ENCODE data around the gene MMD.
"Not testable (repeated sequence)": the region's sequence is repeated elsewhere in the genome, so short reads cannot be mapped to it uniquely, and the experiment has no call there.

The MMD gene

GRCh38 chr17:55395803-55396505, 25.7 kb downstream of the MMD start:
- DNase-seq (ENCODE audit: low read depth in 3 of 3, low spot score in 1 of 3) = no peak

GRCh38 chr17:55394357-55395021, 27.1 kb downstream of the MMD start:
- DNase-seq (ENCODE audit: low read depth in 3 of 3, low spot score in 1 of 3) = no peak

GRCh38 chr17:55391764-55392467, 29.7 kb downstream of the MMD start:
- no peak for DNase-seq (ENCODE audit: low read depth in 3 of 3, low spot score in 1 of 3)

GRCh38 chr17:55391244-55391757, 30.3 kb downstream of the MMD start:
- DNase-seq (ENCODE audit: low read depth in 3 of 3, low spot score in 1 of 3) = no peak

DNA sequence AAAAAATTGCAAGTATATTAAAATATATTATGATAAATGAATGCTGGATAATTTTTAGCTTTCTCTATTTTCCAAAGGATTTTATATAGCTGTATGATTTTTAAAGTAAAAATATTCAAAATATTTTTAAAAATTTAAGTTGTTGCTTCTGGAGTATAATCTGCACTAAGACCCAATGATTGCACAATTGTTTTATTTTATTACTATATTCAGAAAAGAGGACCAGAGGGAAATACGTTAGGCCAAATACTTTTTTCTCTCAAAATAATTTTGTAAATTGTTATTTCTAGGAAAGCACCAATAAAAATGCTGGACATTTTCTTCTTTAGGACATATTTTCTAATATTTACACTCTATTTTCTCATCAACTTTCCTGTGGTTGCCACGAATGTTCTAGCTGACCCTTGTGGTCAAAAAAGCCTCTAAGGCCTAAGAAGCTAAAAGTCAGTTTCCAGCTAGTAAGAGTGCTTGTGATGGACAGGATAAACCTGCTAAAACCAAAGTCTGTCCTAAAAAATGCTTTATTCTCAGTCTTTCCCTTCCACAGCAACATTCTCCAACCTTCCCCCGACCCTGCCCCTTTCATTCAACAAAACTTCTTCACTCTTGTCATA, 31.2 kb downstream of the MMD start:
- no peak for DNase-seq (ENCODE audit: low read depth in 3 of 3, low spot score in 1 of 3)

DNA sequence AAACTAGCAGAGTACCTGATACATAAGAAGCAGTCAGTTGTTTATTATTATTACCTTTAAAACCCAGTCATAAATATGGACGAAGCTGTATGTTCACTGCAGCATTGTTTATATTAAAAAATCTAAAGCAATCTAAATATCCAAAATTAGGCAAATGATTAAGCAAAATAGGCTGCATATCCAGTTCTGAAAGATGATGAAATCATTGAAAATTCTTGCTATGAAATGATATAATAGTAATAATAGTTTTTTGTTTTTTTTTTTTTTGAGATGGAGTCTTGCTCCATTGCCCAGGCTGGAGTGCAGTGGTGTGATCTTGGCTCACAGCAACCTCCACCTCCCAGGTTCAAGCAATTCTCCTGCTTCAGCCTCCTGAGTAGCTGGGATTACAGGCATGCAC, 31.9 kb downstream of the MMD start:
- DNase-seq (ENCODE audit: low read depth in 3 of 3, low spot score in 1 of 3) = not testable (repeated sequence)

DNA sequence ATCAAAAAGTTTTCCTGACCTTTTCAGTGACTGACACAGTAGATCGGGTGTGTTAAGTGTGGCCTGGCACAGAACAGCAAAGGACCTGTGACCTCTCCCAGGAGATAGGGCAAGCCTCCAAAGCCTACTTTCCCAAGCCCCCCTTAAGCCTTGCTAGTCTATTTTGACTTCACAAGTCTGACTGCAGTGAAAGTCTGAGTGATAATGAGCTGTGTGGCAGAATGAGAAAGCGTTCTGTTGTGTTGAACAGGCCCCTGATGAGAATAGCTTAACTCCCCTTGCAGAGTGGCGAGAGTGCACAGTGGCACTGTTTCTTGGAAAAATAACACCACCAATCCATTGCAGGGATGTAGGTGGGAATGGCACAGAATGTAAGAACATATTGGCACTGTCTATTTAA, 32.8 kb downstream of the MMD start:
- no peak for DNase-seq (ENCODE audit: low read depth in 3 of 3, low spot score in 1 of 3)

DNA sequence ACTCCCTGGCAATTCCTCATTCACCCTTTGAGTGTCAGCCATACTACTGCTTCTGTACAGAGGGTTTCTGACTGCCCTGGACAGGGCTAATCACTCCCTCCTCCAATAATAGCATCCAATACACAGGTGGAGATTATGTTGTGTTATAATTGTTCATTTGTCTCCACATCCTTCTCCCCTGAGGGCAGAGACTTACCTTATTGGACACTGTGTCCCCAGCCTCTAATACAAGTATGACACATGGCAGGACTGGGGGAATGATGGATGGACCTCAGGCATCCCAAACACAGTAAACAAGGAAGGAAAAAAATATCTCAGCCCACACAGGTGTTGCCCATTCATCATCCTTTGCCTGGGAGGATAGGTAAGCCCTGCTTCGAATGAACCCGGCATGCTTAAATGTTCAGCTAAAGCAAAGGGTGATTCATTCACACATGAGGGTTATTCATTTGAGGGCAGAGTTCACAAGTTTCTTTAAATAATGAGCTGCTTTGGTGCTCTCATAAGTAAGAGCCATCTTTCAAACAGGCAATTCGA, 34.8 kb downstream of the MMD start:
- no peak for DNase-seq (ENCODE audit: low read depth in 3 of 3, low spot score in 1 of 3)

DNA sequence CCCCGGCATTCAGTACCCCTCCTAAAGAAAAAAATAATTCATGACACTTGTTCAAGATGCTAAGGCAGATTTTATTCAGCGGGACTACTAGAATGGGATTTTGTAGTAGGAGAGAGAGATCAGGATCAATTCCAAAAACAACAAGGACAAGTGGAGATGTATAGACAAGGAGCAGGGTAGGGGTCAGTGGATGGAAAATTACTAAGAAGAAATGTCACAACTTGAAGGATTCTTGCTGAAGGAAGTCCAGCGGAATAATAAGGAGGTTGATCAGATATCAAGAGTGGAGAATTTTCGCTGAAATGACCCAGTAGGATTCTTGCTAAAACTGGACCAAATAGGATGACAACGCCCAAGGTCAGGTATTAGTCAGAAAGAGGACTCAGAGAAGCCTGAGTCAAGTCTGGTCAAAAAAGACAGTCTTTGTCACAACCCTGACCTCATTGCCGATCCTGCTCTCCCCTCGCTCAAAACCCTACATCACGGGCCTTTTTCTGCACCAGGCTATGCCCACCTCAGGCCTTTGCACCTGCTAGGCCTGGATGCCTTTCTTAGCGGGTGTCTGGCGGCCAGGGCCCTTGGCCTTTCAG, 36.9 kb downstream of the MMD start:
- DNase-seq (ENCODE audit: low read depth in 3 of 3, low spot score in 1 of 3) = no peak

GRCh38 chr17:55383771-55384642, 37.6 kb downstream of the MMD start:
- DNase-seq (ENCODE audit: low read depth in 3 of 3, low spot score in 1 of 3) = no peak

GRCh38 chr17:55381017-55381770, 40.4 kb downstream of the MMD start:
- DNase-seq (ENCODE audit: low read depth in 3 of 3, low spot score in 1 of 3) = no peak

- DNase-seq (ENCODE audit: low read depth in 3 of 3, low spot score in 1 of 3) = no peak
These were observed 43.9 kb downstream of the MMD start for GRCh38 chr17:55377671-55378275.

GRCh38 chr17:55368706-55369105, 52.9 kb downstream of the MMD start:
- no peak for DNase-seq (ENCODE audit: low read depth in 3 of 3, low spot score in 1 of 3)

DNA sequence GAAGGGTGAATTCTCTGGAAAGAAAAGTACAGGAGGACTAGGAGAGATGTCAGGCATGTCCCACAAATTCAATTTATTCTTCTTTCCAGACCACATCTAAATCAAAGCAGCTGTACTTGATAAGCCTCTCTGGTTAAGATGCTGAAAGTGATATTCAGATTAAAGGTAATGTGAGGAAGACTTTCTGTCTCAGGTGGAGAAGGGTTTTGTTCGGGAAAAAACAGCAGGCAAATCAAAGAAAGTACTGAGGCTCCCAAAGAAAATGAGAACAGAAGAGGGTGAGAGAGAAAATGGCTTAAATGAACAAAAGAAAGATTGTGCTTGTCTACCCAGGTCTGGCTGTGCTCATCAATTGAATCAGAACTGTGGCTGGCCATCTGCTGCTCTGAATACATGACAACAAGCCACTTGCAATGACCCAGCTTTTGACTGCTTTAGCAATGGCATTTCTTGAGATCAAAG, 55.6 kb downstream of the MMD start:
- no peak for DNase-seq (ENCODE audit: low read depth in 3 of 3, low spot score in 1 of 3)

- no peak for DNase-seq (ENCODE audit: low read depth in 3 of 3, low spot score in 1 of 3)
These were observed 58.6 kb downstream of the MMD start for GRCh38 chr17:55363033-55363432.

DNA sequence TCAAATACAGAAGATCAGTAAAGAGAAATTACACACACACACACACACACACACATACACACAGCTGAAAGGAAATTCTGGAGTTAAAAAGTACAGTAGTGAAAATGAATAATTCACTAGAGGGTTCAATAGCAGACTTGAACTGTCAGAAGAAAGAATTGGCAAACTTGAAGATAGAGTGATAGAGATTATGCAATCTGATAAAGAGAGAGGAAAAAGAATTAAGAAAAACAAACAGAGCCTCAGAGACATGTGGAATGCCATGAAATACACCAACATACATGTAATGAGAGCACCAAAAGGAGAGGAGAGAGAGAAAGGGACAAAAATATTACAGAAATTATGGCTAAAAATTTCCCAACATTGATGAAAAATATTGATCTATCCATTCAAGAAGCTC, 60.7 kb downstream of the MMD start:
- DNase-seq (ENCODE audit: low read depth in 3 of 3, low spot score in 1 of 3) = no peak

DNA sequence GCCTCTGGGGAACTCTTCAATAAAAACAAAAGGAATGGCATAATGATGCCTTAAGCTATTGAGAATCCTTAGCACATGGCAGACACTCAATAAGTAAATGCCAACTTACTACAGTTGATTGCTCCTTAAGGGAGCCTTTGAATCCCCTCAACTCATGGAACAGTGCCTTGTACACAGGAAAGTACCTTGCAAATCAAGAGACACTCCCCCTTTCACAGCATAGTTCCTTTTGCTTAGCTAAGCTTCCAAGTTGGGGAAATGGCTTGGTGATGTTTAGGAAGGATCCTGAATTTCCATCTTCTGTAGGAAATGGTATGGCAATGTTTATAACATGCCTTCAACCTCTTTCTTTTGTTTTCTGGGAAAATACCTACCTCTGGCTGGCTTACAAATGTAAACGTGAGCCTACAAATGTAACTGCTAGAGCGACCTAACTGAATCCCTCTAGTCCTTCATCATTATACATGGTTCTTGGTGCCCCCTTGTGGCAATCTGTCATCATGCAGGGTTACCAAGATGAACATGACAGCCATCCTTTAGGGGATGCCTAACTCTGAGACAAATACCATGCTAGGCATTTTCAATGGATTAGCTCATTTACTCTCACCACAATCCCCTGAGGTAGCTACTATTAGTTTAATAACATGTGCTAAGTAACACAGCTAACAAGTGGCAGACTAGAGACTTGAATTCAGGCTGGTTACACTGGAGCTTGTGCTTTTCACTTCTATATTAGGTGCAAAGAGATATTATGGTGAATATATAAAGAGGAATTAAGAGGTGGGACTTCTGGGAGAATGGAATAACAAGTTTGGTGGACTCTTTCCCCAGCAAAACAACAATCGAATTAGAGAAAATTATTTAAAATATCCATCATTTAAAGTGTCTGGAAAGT, 65.0 kb downstream of the MMD start:
- DNase-seq (ENCODE audit: low read depth in 3 of 3, low spot score in 1 of 3) = peak; percentile 22 to 35 (median 33)

DNA sequence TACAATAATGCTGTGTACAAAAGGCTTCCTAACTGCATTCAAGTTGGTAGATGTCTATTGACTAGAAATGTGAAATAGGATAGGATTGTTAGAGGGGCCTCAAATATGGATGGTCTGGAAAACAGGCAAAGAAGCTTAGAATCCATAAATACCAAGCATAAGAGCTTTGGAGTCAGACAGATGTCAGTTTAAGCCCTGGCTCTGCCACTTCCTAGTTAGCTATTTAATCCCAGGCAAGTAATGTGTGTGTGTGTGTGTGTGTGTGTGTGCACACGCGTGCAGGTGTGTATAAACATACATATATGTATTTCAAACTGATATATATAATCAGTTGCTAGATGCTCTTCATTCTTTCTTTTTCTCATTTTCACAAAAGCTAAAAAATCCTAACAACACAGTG, 66.7 kb downstream of the MMD start:
- DNase-seq (ENCODE audit: low read depth in 3 of 3, low spot score in 1 of 3) = no peak
